PFSK-1 (cell line): ENCODE data around the gene SUSD4.

ENCODE experiments used
- FOXP2 ChIP-seq: optimal IDR thresholded peaks from 2 replicates; pipeline ENCODE3; 2011; ENCODE audit warnings: borderline replicate concordance, control low read depth, inconsistent platforms; ENCODE audit not compliant: insufficient read depth; ENCODE audit errors: extremely low read length, extremely low read depth
- POLR2AphosphoS5 ChIP-seq: IDR thresholded peaks from 2 replicates; pipeline ENCODE4 v1.6.1; 2012; ENCODE audit warnings: low read depth, mild to moderate bottlenecking, control low read depth, low read length, moderate library complexity
- REST ChIP-seq, 2 experiments: IDR thresholded peaks; 2 replicates each; pipeline versions ENCODE4 v1.6.1 to v1.8.0; 2011 to 2012; ENCODE audit warnings: low read depth in 2 of 2, low read length in 2 of 2, control low read depth in 1 of 2, inconsistent platforms in 1 of 2, mild to moderate bottlenecking in 1 of 2, moderate library complexity in 1 of 2; ENCODE audit not compliant: insufficient read depth in 1 of 2
- SIN3A ChIP-seq: IDR thresholded peaks from 2 replicates; pipeline ENCODE4 v1.6.1; 2012; ENCODE audit warnings: mild to moderate bottlenecking, low read length, moderate library complexity, borderline replicate concordance; ENCODE audit not compliant: insufficient read depth
- TAF1 ChIP-seq: IDR thresholded peaks from 2 replicates; pipeline ENCODE4 v1.6.1; 2012; ENCODE audit warnings: low read length, control low read depth, borderline replicate concordance; ENCODE audit not compliant: insufficient read depth

SUSD4 gene

GRCh38 chr1:223311826-223312225 lies 52.1 kb downstream of the SUSD4 start:
- TF ChIP-seq FOXP2 (no peak), TAF1 (no peak), POLR2AphosphoS5 (no peak), SIN3A (no peak), REST (IDR thresholded peaks at IDR 0.05; ENCODE audit: insufficient read depth in 1 of 2, low read depth in 2 of 2, low read length in 2 of 2) (no peak)

GRCh38 chr1:223308136-223308535 lies 55.8 kb downstream of the SUSD4 start:
- TF ChIP-seq TAF1, result no peak
- TF ChIP-seq FOXP2, result no peak
- no peak for TF ChIP-seq REST (IDR thresholded peaks at IDR 0.05; ENCODE audit: insufficient read depth in 1 of 2, low read depth in 2 of 2, low read length in 2 of 2)
- no peak for TF ChIP-seq POLR2AphosphoS5
- no peak for TF ChIP-seq SIN3A

GRCh38 chr1:223307544-223307943 lies 56.4 kb downstream of the SUSD4 start:
- TF ChIP-seq REST (IDR thresholded peaks at IDR 0.05; ENCODE audit: insufficient read depth in 1 of 2, low read depth in 2 of 2, low read length in 2 of 2) (no peak), TAF1 (no peak), POLR2AphosphoS5 (no peak), SIN3A (no peak), FOXP2 (no peak)

GRCh38 chr1:223304931-223305330 lies 59.0 kb downstream of the SUSD4 start:
- no peak for TF ChIP-seq POLR2AphosphoS5
- no peak for TF ChIP-seq REST (IDR thresholded peaks at IDR 0.05; ENCODE audit: insufficient read depth in 1 of 2, low read depth in 2 of 2, low read length in 2 of 2)
- no peak for TF ChIP-seq SIN3A
- no peak for TF ChIP-seq FOXP2
- no peak for TF ChIP-seq TAF1

GRCh38 chr1:223301371-223301770 lies 62.6 kb downstream of the SUSD4 start:
- TF ChIP-seq SIN3A (no peak), POLR2AphosphoS5 (no peak), TAF1 (no peak), REST (IDR thresholded peaks at IDR 0.05; ENCODE audit: insufficient read depth in 1 of 2, low read depth in 2 of 2, low read length in 2 of 2) (no peak), FOXP2 (no peak)
